ENCODE data around the gene AMPH.

Gene AMPH

DNA sequence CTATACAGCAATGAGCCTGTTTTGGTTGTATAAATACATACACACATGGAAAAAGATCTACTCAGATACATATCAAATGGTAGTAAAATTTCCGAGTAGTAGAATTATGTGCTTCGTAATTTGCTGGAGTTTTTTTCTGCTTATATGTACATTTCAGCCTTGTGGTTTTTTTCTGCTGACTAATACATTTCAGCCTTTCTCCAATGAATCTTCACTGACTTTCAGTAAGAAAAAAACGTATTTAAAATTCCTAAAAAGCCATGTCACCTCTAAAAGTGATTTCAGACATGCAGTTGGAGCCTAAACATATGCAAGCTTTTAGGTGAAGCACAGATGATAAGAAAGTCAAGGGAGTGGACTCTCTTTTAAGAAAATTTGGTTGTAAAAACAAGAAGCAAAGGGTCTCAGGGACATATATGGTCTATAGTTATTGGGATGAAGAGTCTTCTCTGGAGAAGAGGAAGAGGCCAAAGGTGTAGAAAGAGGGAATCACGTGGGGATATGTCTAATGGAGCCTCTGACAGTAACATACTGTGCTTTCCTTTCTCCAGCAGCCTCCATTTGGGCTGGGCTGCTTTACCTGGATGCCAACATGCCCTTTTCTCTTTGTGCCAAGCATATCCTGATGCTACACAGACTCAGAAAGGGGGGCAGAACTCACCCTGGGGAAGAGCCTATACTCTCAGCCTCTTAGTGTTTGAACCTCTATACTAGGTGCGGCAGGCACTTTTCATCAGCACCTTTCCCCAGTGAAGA, 2.4 kb downstream of the AMPH start:
- POLR2A ChIA-PET (ENCODE audit: low non-redundant PET): no interaction called here

DNA sequence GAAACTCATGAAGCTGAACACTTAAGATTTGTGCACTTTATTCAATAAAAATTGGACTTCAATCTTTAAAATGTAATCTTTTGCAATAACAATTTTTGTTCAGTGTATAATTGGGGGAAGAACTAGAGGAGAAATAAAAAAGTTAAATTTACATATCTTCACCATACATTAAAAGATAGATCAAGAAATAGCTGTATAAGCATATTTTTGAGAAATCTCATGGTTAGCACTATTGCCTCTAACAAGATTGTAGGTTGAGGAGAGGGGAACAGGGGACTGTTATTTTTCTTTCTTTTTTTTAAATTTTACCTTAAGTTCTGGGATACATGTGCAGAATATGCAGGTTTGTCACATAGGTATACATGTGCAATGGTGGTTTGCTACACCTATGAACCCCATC, 5.3 kb downstream of the AMPH start:
- ChIA-PET CTCF (no interaction called here), POLR2A (ENCODE audit: low non-redundant PET) (no interaction called here)
- no peak overlapping the region for H3K27ac ChIP-seq
- TF ChIP-seq, protein P1, sequence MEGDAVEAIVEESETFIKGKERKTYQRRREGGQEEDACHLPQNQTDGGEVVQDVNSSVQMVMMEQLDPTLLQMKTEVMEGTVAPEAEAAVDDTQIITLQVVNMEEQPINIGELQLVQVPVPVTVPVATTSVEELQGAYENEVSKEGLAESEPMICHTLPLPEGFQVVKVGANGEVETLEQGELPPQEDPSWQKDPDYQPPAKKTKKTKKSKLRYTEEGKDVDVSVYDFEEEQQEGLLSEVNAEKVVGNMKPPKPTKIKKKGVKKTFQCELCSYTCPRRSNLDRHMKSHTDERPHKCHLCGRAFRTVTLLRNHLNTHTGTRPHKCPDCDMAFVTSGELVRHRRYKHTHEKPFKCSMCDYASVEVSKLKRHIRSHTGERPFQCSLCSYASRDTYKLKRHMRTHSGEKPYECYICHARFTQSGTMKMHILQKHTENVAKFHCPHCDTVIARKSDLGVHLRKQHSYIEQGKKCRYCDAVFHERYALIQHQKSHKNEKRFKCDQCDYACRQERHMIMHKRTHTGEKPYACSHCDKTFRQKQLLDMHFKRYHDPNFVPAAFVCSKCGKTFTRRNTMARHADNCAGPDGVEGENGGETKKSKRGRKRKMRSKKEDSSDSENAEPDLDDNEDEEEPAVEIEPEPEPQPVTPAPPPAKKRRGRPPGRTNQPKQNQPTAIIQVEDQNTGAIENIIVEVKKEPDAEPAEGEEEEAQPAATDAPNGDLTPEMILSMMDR (conservative IDR thresholded peaks at IDR 0.05; ENCODE audit: low read depth): no peak
- DNase-seq (ENCODE audit: low spot score): no peak

More for the DNA sequence above, 2.4 kb downstream of the AMPH start:
- no peak overlapping the region for H3K27ac ChIP-seq
- TF ChIP-seq, protein P1 (conservative IDR thresholded peaks at IDR 0.05; ENCODE audit: low read depth): no peak
- CTCF ChIA-PET: no interaction called here
- no peak for DNase-seq (ENCODE audit: low spot score)

DNA sequence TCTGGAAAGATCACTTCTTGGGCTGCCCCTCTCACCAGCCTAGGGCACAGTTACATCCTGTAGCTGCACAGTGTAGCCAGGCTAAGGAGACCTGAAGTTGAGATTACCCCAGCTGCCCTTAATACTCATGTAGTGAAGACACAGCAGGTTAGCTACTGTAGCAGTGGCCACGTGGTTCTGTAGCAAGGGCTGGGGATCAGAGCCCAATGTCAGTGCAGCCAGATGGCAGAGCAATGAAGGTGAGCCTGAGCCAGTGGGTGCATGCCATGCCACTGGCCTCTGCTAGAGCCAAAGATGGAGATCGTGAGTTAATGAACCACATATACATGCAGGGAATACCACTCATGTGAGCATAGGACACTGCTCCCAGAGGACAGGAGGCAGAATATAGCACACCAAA, 15.5 kb downstream of the AMPH start:
- POLR2A ChIA-PET (ENCODE audit: low non-redundant PET): no interaction called here
- DNase-seq (ENCODE audit: low spot score): no peak
- TF ChIP-seq, protein P1 (conservative IDR thresholded peaks at IDR 0.05; ENCODE audit: low read depth): no peak
- CTCF ChIA-PET: no interaction called here
- H3K27ac ChIP-seq: no peak overlapping the region

DNA sequence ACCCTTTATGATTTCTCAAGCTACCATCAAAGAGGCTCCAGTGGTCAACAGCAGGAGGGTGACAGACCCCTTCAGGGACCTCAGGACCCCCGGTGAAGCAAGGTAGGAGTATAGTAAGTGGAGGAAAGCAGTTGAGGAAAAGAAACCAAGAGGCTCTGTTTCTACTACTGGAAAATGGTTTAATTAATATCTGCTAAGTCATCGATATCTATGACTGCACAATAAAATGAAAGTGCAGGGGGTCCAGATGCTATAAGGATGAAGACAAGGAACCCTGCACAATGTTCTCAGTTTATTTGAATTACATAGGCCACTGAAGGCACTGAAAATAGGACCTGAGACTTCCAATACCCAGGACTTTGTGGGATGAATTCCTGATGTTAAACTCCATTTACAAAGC, 23.7 kb downstream of the AMPH start:
- no peak for DNase-seq (ENCODE audit: low spot score)
- no peak overlapping the region for H3K27ac ChIP-seq
- CTCF ChIA-PET: no interaction called here
- TF ChIP-seq, protein P1 (conservative IDR thresholded peaks at IDR 0.05; ENCODE audit: low read depth): no peak
- POLR2A ChIA-PET (ENCODE audit: low non-redundant PET): no interaction called here

DNA sequence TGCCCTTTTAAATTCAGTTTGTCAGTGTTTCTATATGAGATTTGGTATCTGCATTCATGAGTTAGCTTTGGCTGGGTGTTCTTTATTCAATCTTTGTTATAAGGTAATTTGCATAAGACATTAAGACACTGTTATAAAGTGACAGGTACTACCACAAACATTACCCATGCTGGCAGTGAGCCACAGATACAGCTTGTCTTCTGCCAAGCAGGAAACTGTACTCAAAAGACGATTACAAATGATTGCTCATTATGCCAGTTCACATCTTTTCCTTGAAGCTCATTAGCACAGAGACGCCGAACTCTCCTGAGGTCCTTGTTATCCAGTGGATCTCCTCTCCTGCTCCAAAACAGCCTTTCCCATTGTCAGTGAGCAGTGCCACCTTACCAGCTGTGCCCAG, 30.4 kb downstream of the AMPH start:
- CTCF ChIA-PET: interaction anchor here (0.7 kb wide), 1 partner anchor 110 kb away, joined by 3 read pairs; no protein-coding TSS in a partner anchor
- POLR2A ChIA-PET (ENCODE audit: low non-redundant PET): no interaction called here
- no peak overlapping the region for H3K27ac ChIP-seq
- TF ChIP-seq, protein P1 (conservative IDR thresholded peaks at IDR 0.05; ENCODE audit: low read depth): no peak
- DNase-seq (ENCODE audit: low spot score): no peak

DNA sequence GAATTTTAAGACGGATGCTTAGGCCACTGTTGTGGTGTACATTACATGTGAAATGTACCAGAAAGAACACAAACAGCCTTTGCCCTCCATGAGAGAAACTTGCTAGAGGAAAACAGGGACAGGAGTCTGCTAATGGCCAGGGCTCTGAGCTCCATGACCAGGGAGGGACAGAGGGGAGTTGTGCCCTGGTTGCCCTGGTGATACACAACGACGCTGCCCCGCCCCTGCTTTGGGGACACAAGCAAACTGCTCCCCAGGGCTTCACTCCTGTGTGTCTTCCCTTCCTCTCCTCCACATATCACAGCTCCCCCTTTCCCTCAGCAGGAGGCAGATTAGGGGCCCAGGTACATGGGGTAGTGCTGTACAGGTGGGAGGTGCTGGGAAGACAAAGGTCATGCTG, 36.2 kb downstream of the AMPH start:
- no peak overlapping the region for H3K27ac ChIP-seq
- TF ChIP-seq, protein P1 (conservative IDR thresholded peaks at IDR 0.05; ENCODE audit: low read depth): no peak
- ChIA-PET POLR2A (ENCODE audit: low non-redundant PET) (no interaction called here), CTCF (no interaction called here)
- DNase-seq (ENCODE audit: low spot score): no peak

All from RWPE1 (cell line).